ENCODE measurements around the gene KSR2.

Gene KSR2

GRCh38 chr12:117528538-117528937, 440.3 kb downstream of the KSR2 start:
- no peak for DNase-seq (ENCODE audit: low spot score)

DNA sequence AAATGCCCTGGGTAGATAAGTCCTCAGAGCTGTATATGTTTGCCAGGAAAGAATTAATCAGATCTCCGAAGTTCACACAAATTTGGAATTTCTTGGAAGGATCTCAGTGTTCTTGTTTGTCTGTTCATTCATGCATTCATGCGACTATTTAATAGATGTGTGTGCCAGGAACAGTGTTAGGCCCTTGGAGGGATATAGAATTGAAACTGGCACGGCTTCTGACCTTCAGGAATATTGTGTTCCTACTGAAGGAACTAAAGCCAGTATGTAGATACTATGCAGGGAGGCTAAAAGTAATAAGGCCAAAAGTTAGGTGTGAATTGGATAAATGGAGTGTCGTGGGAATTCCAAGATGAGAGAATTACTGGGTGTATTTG, 441.3 kb downstream of the KSR2 start:
- no peak for DNase-seq (ENCODE audit: low spot score)

DNA sequence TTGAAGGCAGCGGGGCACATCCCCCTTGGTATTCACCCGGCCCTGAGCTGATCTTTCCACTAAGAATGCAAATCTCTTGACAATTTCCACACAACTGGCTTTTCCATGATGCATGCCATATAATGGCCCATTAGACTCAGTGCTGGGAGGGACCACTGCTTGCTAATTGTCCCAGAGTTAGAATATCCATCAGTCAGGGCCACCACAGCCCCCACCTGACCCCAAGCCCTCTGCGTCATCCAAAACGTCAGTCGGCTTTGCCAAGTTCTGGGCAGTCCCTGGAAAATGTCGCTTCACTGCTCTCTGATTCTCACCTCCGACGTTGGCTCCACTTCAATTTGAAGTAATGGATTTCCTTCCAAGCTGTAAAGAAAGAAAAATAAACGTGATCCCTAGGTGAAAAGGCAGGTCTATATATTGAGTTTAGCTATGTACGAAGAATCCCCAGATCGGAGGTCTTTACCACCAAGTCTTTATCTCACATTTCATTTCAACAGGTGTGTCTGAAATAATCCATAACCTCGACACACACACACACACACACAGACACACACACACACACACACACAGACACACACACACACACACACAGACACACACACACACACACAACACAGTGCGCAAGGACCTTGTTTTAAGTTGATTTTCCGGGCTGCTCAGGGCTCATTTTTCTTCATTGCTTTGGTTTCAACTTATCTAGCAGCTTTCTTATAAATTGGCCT, 441.9 kb downstream of the KSR2 start:
- no peak for DNase-seq (ENCODE audit: low spot score)

- no peak for DNase-seq (ENCODE audit: low spot score)
Measured at GRCh38 chr12:117525766-117526165, 443.0 kb downstream of the KSR2 start.

DNA sequence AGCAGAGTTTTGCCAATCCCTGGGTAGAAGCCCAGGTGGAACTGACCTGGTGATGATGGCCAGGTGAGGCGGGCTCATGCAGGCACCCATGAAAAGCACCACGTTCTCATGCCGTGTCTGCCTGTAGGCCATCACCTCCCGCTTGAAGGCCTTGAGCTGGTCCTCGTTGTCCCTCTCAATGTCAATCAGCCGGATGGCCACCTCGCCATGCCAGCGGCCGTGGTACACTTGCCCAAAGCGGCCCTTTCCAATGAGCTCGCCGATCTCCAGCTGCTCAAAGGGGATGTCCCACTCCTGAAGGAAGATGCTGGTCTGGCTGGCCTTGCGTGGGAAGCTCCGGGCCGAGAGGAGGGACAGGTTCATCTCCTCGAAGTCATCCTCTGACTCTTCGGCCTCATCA, 444.0 kb downstream of the KSR2 start:
- no peak for DNase-seq (ENCODE audit: low spot score)

DNA sequence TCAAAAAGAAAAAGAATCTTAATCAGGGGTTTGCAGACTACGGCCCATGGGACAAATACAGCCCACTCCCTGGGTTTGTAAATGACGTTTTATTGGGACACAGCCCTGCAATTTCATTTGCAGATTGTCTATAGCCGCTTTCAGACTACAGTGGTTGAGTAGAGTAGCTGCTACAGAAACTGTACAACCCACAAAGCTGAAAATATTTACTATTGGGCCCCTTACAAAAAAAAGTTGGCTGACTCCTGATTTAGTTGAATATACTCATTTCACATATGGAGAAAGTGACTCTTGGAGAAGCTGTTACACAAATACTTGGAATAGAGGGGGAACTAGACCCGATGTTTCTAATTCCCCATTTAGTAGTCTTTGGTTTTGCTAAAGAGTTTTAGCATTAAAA, 444.8 kb downstream of the KSR2 start:
- DNase-seq (ENCODE audit: low spot score) = no peak

GRCh38 chr12:117522559-117522958, 446.2 kb downstream of the KSR2 start:
- no peak for DNase-seq (ENCODE audit: low spot score)

DNA sequence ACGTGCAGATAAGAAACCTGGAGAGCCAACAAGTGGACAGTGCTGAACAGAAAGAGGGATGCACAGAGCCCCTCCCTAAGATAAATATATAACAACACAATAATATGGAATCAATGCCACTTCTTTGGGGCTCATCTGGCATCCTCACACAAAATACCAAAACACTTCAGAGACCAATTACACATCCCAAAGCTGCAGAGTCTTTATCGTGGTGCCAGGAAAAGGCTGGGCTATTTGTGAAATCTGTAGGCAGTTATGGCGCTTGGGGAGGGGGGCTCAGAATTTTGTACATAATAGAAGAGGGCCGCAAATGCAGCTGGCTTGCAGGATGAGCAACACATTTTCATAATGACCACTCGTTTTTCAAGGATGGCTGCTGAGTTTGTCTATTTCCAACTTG, 446.9 kb downstream of the KSR2 start:
- no peak for DNase-seq (ENCODE audit: low spot score)

GRCh38 chr12:117521346-117521745, 447.4 kb downstream of the KSR2 start:
- DNase-seq (ENCODE audit: low spot score) = no peak

GRCh38 chr12:117518594-117519270, 450.1 kb downstream of the KSR2 start:
- no peak for DNase-seq (ENCODE audit: low spot score)

GRCh38 chr12:117517219-117517739, 451.5 kb downstream of the KSR2 start:
- no peak for DNase-seq (ENCODE audit: low spot score)

GRCh38 chr12:117516034-117516433, 452.8 kb downstream of the KSR2 start:
- no peak for DNase-seq (ENCODE audit: low spot score)

DNA sequence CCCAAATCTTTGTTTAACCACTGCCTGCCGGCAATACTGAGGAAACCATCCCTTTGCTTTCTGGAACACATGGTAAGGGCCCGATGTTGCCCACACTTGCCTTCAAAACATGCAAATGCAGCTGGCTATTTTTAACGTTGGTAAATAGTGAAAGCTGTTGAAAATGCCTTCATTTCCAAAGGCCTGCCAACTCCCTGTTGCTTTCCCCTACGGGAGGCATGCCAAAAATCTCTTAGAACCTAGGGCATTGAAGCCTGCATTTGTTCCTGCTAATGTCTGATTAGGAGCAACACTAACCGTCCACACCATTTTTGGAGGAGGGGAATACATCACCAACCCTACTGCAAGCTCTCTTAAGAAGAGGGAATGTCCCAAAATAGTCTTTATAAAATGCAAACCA, 454.8 kb downstream of the KSR2 start:
- no peak for DNase-seq (ENCODE audit: low spot score)

DNA sequence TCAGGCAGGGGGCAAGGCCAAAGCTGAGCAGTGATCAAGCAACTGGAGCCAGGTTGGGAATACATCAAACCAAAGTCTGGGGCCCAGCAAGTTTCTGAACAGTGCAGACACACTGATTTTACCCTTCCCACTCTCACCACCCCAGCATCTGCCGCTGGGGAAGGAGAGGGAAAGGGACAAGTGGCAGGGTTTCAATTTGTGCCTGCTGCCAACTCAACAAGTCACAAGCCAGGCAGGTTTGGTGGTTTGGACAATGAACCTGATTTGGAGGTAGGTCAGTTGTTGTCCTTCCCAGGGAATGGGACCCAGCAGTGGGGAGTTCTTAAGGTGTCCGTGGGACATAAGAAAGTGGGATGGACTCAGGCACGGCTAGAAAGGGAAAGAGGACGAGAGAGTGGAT, 455.4 kb downstream of the KSR2 start:
- no peak for DNase-seq (ENCODE audit: low spot score)

DNA sequence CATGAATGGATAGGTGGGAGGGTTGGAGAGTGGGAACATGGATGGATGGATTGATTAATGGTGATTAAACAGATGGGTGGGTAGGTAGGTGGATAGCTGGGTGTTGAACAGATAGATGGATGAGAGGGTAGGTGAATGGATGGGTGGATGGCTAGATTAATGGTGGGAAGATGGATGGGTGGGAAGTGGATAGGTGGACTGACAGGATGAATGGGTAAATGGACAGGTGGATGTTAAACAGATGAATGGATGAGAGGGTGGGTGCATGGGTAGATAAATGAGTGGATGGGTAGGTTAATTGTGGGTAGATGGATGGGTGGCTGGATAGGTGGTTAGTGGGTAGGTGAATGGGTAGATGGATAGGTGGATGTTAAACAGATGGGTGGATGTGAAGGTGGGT, 460.3 kb downstream of the KSR2 start:
- DNase-seq (ENCODE audit: low spot score) = no peak

GRCh38 chr12:117507548-117507947, 461.2 kb downstream of the KSR2 start:
- DNase-seq (ENCODE audit: low spot score) = no peak

- DNase-seq (ENCODE audit: low spot score) = no peak
Measured at GRCh38 chr12:117506333-117506732, 462.5 kb downstream of the KSR2 start.

DNA sequence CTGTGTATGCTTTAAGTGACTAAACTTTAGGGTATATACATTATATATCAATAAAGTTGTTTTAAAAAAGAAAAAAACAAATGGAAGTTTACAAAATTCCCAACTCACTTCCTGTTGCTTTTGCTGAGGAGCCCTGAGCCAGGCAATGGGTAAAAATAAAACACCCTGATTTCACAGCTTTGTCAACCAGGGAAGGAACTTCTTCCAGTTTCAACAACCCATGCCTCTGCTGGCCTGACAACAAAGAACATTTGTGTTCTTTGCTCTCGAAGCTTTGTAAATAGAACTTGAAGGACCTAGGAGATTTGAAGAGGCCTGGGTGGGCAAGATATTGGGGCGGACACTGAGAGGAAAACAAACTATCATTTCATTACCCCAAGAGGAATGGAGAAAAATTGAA, 466.2 kb downstream of the KSR2 start:
- no peak for DNase-seq (ENCODE audit: low spot score)

DNA sequence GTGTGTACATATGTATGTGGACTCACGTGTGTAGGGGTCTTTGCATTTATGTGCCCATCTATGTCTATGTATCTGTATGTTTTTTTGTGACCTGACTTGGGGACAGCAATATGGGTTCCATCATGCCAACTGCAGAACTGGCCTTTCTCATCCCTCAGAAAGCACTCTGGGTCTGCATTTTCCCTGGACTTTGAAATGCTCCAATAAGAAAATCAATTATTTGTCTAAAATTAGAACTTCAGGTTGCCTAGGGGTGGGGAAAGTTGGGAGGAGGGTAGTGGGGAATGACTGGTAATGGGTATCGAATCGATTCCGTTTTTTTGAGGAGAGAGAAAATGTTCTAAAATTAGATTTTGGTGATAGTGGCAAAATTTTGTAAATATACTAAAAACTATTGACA, 466.6 kb downstream of the KSR2 start:
- no peak for DNase-seq (ENCODE audit: low spot score)

- DNase-seq (ENCODE audit: low spot score) = no peak
Measured at GRCh38 chr12:117501076-117501869, 467.5 kb downstream of the KSR2 start.

- no peak for DNase-seq (ENCODE audit: low spot score)
Measured at GRCh38 chr12:117499759-117500485, 468.9 kb downstream of the KSR2 start.

- no peak for DNase-seq (ENCODE audit: low spot score)
Measured at GRCh38 chr12:117498880-117499279, 469.9 kb downstream of the KSR2 start.

Measured in hematopoietic multipotent progenitor cell treated with erythropoietin and hydrocortisone succinate and interleukin-3 and kit ligand, for 17 days (in vitro differentiated cells).